IMR-90 (cell line): Measurements from ENCODE around the gene ASRGL1. TPM values are rescaled to one million over a fixed set of nuclear protein-coding genes. Genes with fewer than 3 reads are reported as not detected.
"Not testable (repeated sequence)": the region's sequence is repeated elsewhere in the genome, so short reads cannot be mapped to it uniquely, and the experiment has no call there.

Experiments
- ATAC-seq: fragments of 200-7000 bp; cut with Tn5 transposase; 2 replicates; pipeline ENCODE4 v1.9.1; 2020; ENCODE audit warnings: low read depth, mild to moderate bottlenecking, moderate library complexity
- BruUV-seq: library from RNA; stranded (reverse); fragments of 400-500 nt; replicated peaks from 2 replicates; lab custom pipeline; 2021; lab: Mats Ljungman, UMichigan
- CTCF ChIA-PET: fragments of 300-600 bp; formaldehyde crosslinking; extraction: SDS; loops from one replicate; lab custom pipeline; 2021; ENCODE audit warnings: antibody characterized with exemption; lab: Yijun Ruan, JAX
- POLR2A ChIA-PET: fragments of 300-600 bp; sonication (Branson Sonifier 250); formaldehyde crosslinking; loops from one replicate; lab custom pipeline; 2022; ENCODE audit warnings: antibody characterized with exemption; ENCODE audit not compliant: unreplicated experiment; lab: Charles Lee
- DNase-seq: peaks from one replicate; pipeline ENCODE4 v3.0.0; 2013
- H2AFZ ChIP-seq: replicated peaks from 2 replicates; pipeline ENCODE3; 2013; ENCODE audit warnings: low read length, mild to moderate bottlenecking; ENCODE audit not compliant: poor library complexity
- H2AK5ac ChIP-seq: 2 replicates; pipeline ENCODE4 v1.6.1; 2013; ENCODE audit warnings: low read depth, low read length, inconsistent platforms
- H2AK9ac ChIP-seq: replicated peaks from 2 replicates; pipeline ENCODE3; 2013; ENCODE audit warnings: mild to moderate bottlenecking, low read depth, low read length, moderate library complexity; ENCODE audit not compliant: poor library complexity
- H2BK120ac ChIP-seq: 2 replicates; pipeline ENCODE4 v1.6.1; 2013; ENCODE audit warnings: low read depth, low read length, inconsistent platforms
- H2BK15ac ChIP-seq: 3 replicates; pipeline ENCODE4 v1.6.1; 2013; ENCODE audit warnings: low read depth, low read length, inconsistent platforms
- H2BK20ac ChIP-seq: 2 replicates; pipeline ENCODE4 v1.6.1; 2013; ENCODE audit warnings: low read depth, mild to moderate bottlenecking, inconsistent platforms, low read length, moderate library complexity
- H2BK5ac ChIP-seq: 2 replicates; pipeline ENCODE4 v1.6.1; 2013; ENCODE audit warnings: mild to moderate bottlenecking, low read depth, low read length, inconsistent platforms; ENCODE audit not compliant: poor library complexity, severe bottlenecking
- H3K14ac ChIP-seq: replicated peaks from 2 replicates; pipeline ENCODE4 v1.6.1; 2013; ENCODE audit warnings: low read depth, low read length, inconsistent platforms
- H3K18ac ChIP-seq: 2 replicates; pipeline ENCODE4 v1.6.1; 2013; ENCODE audit warnings: low read depth, low read length, control low read depth
- H3K23ac ChIP-seq: 2 replicates; pipeline ENCODE4 v1.6.1; 2013; ENCODE audit warnings: low read depth, low read length, inconsistent platforms
- H3K27ac ChIP-seq: 2 replicates; pipeline ENCODE4 v1.5.1; 2013; ENCODE audit warnings: mild to moderate bottlenecking, control low read depth, low read length; ENCODE audit not compliant: insufficient read depth
- H3K27me3 ChIP-seq: 2 replicates; pipeline ENCODE4 v1.6.1; 2013; ENCODE audit warnings: low read length; ENCODE audit not compliant: control insufficient read depth, insufficient read depth
- H3K36me3 ChIP-seq: 2 replicates; pipeline ENCODE4 v1.6.1; 2013; ENCODE audit warnings: low read length, mixed read lengths; ENCODE audit not compliant: control insufficient read depth, insufficient read depth
- H3K4ac ChIP-seq: 2 replicates; pipeline ENCODE4 v1.6.1; 2013; ENCODE audit warnings: low read depth, low read length, inconsistent platforms
- H3K4me1 ChIP-seq: 2 replicates; pipeline ENCODE4 v1.6.1; 2013; ENCODE audit warnings: low read length, mixed read lengths; ENCODE audit not compliant: control insufficient read depth, insufficient read depth
- H3K4me2 ChIP-seq: 2 replicates; pipeline ENCODE4 v1.6.1; 2013; ENCODE audit warnings: low read depth, mild to moderate bottlenecking, control low read depth, low read length, moderate library complexity
- H3K4me3 ChIP-seq: 2 replicates; pipeline ENCODE4 v1.5.1; 2013; ENCODE audit warnings: low read depth, mild to moderate bottlenecking, control low read depth, low read length, moderate library complexity; ENCODE audit not compliant: insufficient read depth
- H3K56ac ChIP-seq: 2 replicates; pipeline ENCODE4 v1.6.1; 2013; ENCODE audit warnings: low read length, inconsistent platforms; ENCODE audit not compliant: insufficient read depth; ENCODE audit errors: extremely low read depth
- H3K79me1 ChIP-seq, 2 experiments: 2 replicates each; pipeline ENCODE4 v1.6.1; 2013; ENCODE audit warnings: low read length in 2 of 2, inconsistent platforms in 1 of 2, low read depth in 1 of 2
- H3K9ac ChIP-seq: 2 replicates; pipeline ENCODE4 v1.6.1; 2013; ENCODE audit warnings: low read depth, low read length, control low read depth
- H3K9me1 ChIP-seq: 2 replicates; pipeline ENCODE4 v1.6.1; 2013; ENCODE audit warnings: low read length, inconsistent platforms; ENCODE audit not compliant: insufficient read depth
- H3K9me3 ChIP-seq: 2 replicates; pipeline ENCODE4 v1.6.1; 2013; ENCODE audit warnings: low read length; ENCODE audit not compliant: control insufficient read depth, insufficient read depth
- H4K20me1 ChIP-seq: 2 replicates; pipeline ENCODE4 v1.6.1; 2013; ENCODE audit warnings: low read length, inconsistent platforms; ENCODE audit not compliant: insufficient read depth
- H4K5ac ChIP-seq: 2 replicates; pipeline ENCODE4 v1.6.1; 2013; ENCODE audit warnings: mild to moderate bottlenecking, low read depth, low read length, control low read depth
- H4K8ac ChIP-seq, 2 experiments: 2 replicates each; pipeline ENCODE4 v1.6.1; 2013; ENCODE audit warnings: low read depth in 2 of 2, low read length in 2 of 2, control low read depth in 1 of 2, inconsistent platforms in 1 of 2
- H4K91ac ChIP-seq: 2 replicates; pipeline ENCODE4 v1.6.1; 2013; ENCODE audit warnings: low read depth, low read length, inconsistent platforms; ENCODE audit not compliant: insufficient read depth
- MAFK ChIP-seq: IDR thresholded peaks from 2 replicates; pipeline ENCODE4 v1.6.1; 2012; ENCODE audit warnings: low read depth, low read length, improper control_type of control experiment
- MAZ ChIP-seq: IDR thresholded peaks from 2 replicates; pipeline ENCODE4 v1.6.1; 2012; ENCODE audit warnings: low read depth, mild to moderate bottlenecking, low read length, improper control_type of control experiment, moderate library complexity, borderline replicate concordance
- MXI1 ChIP-seq: IDR thresholded peaks from 2 replicates; pipeline ENCODE4 v1.6.1; 2012; ENCODE audit warnings: low read depth, mild to moderate bottlenecking, low read length, moderate library complexity, borderline replicate concordance
- RAD21 ChIP-seq: IDR thresholded peaks from 2 replicates; pipeline ENCODE4 v1.6.1; 2012; ENCODE audit warnings: low read length, improper control_type of control experiment
- WGBS, 2 experiments: methylation state at CpG; one replicate each; pipeline versions ENCODE4 v1.1.5 to v1.1.7; 2013; ENCODE audit warnings: missing lambda C conversion rate in 2 of 2; ENCODE audit not compliant: insufficient read length in 1 of 2; ENCODE audit errors: extremely low coverage in 2 of 2; 5-methylcytosine and 5-hydroxymethylcytosine counted together
- dilution Hi-C: fragments of 300-500 bp; cut with HindIII; formaldehyde crosslinking; loops from one replicate; pipeline ENCODE4 v1.14.3; 2018; ENCODE audit warnings: low sequenced_read_pairs; ENCODE audit not compliant: unreplicated experiment
- in situ Hi-C: fragments of 300-500 bp; cut with MboI; formaldehyde crosslinking; loops from 3 replicates; pipeline ENCODE4 v1.14.3; 2019; ENCODE audit warnings: low sequenced_read_pairs, inconsistent platforms, mixed read lengths
- intact Hi-C: fragments of 100-400 bp; cut with micrococcal nuclease; formaldehyde crosslinking; loops from 2 replicates; pipeline ENCODE4 v1.10.0; 2022
- polyA plus RNA-seq, 3 experiments: library from polyadenylated mRNA; depleted of rRNA; stranded (reverse); fragments of >200 nt; gene quantifications; 2 replicates each; pipeline ENCODE4 v1.2.3, GENCODE V29; 2012; ENCODE audit warnings: low replicate concordance in 1 of 3
- total RNA-seq: library from RNA; depleted of rRNA; stranded (reverse); fragments of >200 nt; gene quantifications from 2 replicates; pipeline ENCODE4 v1.2.3, GENCODE V29; 2012

The ASRGL1 gene
- total and polyA plus RNA-seq, 2 of the 4 experiments (the other 2 are of a cell fraction), result 0.72 TPM; not detected in 1

GRCh38 chr11:62341588-62341987 is 4.3 kb downstream of the ASRGL1 start:
- no peak overlapping the region for H3K4me2 ChIP-seq
- H2AK5ac ChIP-seq, result no peak overlapping the region
- in situ Hi-C loops, result no loop called here
- H3K56ac ChIP-seq, result no peak overlapping the region
- no peaks in the 10 kb centered on the region for H3K79me1 ChIP-seq
- no peaks in the 10 kb centered on the region for H3K4me1 ChIP-seq
- no peak overlapping the region for H2BK20ac ChIP-seq
- DNase-seq (no peak), ATAC-seq (no peak)
- H3K9ac ChIP-seq, result no peak overlapping the region
- H2BK5ac ChIP-seq, result no peak overlapping the region
- H3K9me3 ChIP-seq, result no peaks in the 10 kb centered on the region
- H3K9me1 ChIP-seq, result no peaks in the 10 kb centered on the region
- no peak overlapping the region for H2AK9ac ChIP-seq
- ChIA-PET CTCF (interaction anchor here (2.3 kb wide), 1 partner anchor 36 kb away, joined by 8 read pairs; no protein-coding TSS in a partner anchor), POLR2A (interaction anchor here (0.6 kb wide), 1 partner anchor 211 kb away, joined by 7 read pairs; no protein-coding TSS in a partner anchor)
- no peak overlapping the region for H4K91ac ChIP-seq
- WGBS, 2 experiments, result no CpG with 5 or more reads among the region's 4 CpGs
- H2AFZ ChIP-seq, result no peak overlapping the region
- H2BK15ac ChIP-seq, result no peak overlapping the region
- H4K8ac ChIP-seq, result no peak overlapping the region
- no peak overlapping the region for H3K23ac ChIP-seq
- intact Hi-C loops, result no loop called here
- no peak overlapping the region for H2BK120ac ChIP-seq
- H4K5ac ChIP-seq, result no peak overlapping the region
- no peaks in the 10 kb centered on the region for H3K36me3 ChIP-seq
- no peak overlapping the region for H3K27ac ChIP-seq
- TF ChIP-seq MAZ (no peak), MXI1 (no peak), RAD21 (no peak), MAFK (no peak)
- no peak overlapping the region for H3K18ac ChIP-seq
- dilution Hi-C loops, result no loop called here
- peaks cover 18% of the 10 kb centered on the region for H3K27me3 ChIP-seq
- no peak overlapping the region for H3K14ac ChIP-seq
- H3K4me3 ChIP-seq, result no peak overlapping the region
- H3K4ac ChIP-seq, result no peak overlapping the region
- no peaks in the 10 kb centered on the region for H4K20me1 ChIP-seq
- no TSS peak for BruUV-seq

- H3K9me1 ChIP-seq, in situ Hi-C loops, H3K4me1 ChIP-seq, BruUV-seq, POLR2A ChIA-PET, H2AK9ac ChIP-seq, H3K4me3 ChIP-seq, H2AK5ac ChIP-seq, H3K56ac ChIP-seq, H3K4ac ChIP-seq, ATAC-seq, H4K91ac ChIP-seq, H3K23ac ChIP-seq, H3K27me3 ChIP-seq, H2AFZ ChIP-seq, H2BK120ac ChIP-seq, DNase-seq, H3K9ac ChIP-seq, dilution Hi-C loops, H4K8ac ChIP-seq, H3K36me3 ChIP-seq, H2BK20ac ChIP-seq, H2BK5ac ChIP-seq, H3K27ac ChIP-seq, H4K5ac ChIP-seq, H3K4me2 ChIP-seq, H3K14ac ChIP-seq, H3K79me1 ChIP-seq, H4K20me1 ChIP-seq, H3K18ac ChIP-seq, intact Hi-C loops, H2BK15ac ChIP-seq, H3K9me3 ChIP-seq: not testable (repeated sequence)
- CTCF ChIA-PET, result interaction anchor here (0.6 kb wide), 1 partner anchor 16 kb away, joined by 5 read pairs; no protein-coding TSS in a partner anchor
- WGBS, 2 experiments, result 100% methylated on average over 1 of the region's 7 CpGs; no CpG with 5 or more reads in 1 of the 2 experiments
These were observed 6.5 kb downstream of the ASRGL1 start for GRCh38 chr11:62343646-62344190.
